H54 (cell line): Measurements from ENCODE around the gene EML1.
A peak's percentile ranks its signal among the peaks of the same experiment; 100 is the strongest.

Experiments
- DNase-seq: peaks from one replicate; pipeline ENCODE4 v3.0.0; 2011; ENCODE audit warnings: low spot score, mixed read lengths; ENCODE audit not compliant: insufficient read length
- FAIRE-seq: peaks from 3 replicates; lab custom pipeline; 2011; peaks lifted over from hg19 to GRCh38; lab: Jason Lieb, UNC
- POLR2A ChIP-seq: IDR thresholded peaks from 2 replicates; pipeline ENCODE4 v1.6.1; 2011; ENCODE audit warnings: low read depth, mild to moderate bottlenecking, low read length

EML1 gene

GRCh38 chr14:99981806-99982205 lies 188.6 kb downstream of the EML1 start:
- DNase-seq (no peak), FAIRE-seq (peak; percentile 81)
- TF ChIP-seq POLR2A = no peak

- FAIRE-seq = peak; percentile 95
- TF ChIP-seq POLR2A = no peak
- DNase-seq = peak; percentile 45
Observed at GRCh38 chr14:99982537-99983250, 189.5 kb downstream of the EML1 start.

GRCh38 chr14:99983251-99984015 lies 190.2 kb downstream of the EML1 start:
- no peak for TF ChIP-seq POLR2A
- DNase-seq (no peak), FAIRE-seq (peak; percentile 38)

- no peak for TF ChIP-seq POLR2A
- no peak for FAIRE-seq
- DNase-seq = no peak
Observed at GRCh38 chr14:99984036-99984435, 190.8 kb downstream of the EML1 start.

- no peak for FAIRE-seq
- TF ChIP-seq POLR2A = no peak
- DNase-seq = no peak
Observed at GRCh38 chr14:99986396-99986795, 193.2 kb downstream of the EML1 start.

GRCh38 chr14:99989032-99989431 lies 195.8 kb downstream of the EML1 start:
- TF ChIP-seq POLR2A = no peak
- no peak for FAIRE-seq
- DNase-seq = no peak

- DNase-seq = no peak
- FAIRE-seq = no peak
- no peak for TF ChIP-seq POLR2A
Observed at GRCh38 chr14:99990268-99991170, 197.3 kb downstream of the EML1 start.

GRCh38 chr14:99991331-99991730 lies 198.1 kb downstream of the EML1 start:
- no peak for TF ChIP-seq POLR2A
- DNase-seq (no peak), FAIRE-seq (no peak)
